NCI-H2171 treated with DMSO at 0.1 percent for 48 hours (cell line): Measurements from ENCODE around the gene EXOG.
"Not testable (repeated sequence)": the region's sequence is repeated elsewhere in the genome, so short reads cannot be mapped to it uniquely, and the experiment has no call there.

Experiments used
- DNase-seq: peaks from one replicate; lab custom pipeline; 2025; lab: John Stamatoyannopoulos, UW

The EXOG gene

GRCh38 chr3:38563886-38564270 is 67.7 kb downstream of the EXOG start:
- no peak for DNase-seq

GRCh38 chr3:38564631-38565338 is 68.6 kb downstream of the EXOG start:
- no peak for DNase-seq

GRCh38 chr3:38565339-38566214 is 69.4 kb downstream of the EXOG start:
- no peak for DNase-seq

- DNase-seq, result no peak
Measured at GRCh38 chr3:38566215-38566528, 70.0 kb downstream of the EXOG start.

GRCh38 chr3:38566794-38567193 is 70.7 kb downstream of the EXOG start:
- not testable (repeated sequence) for DNase-seq

GRCh38 chr3:38567498-38567897 is 71.4 kb downstream of the EXOG start:
- no peak for DNase-seq

GRCh38 chr3:38573111-38573510 is 77.0 kb downstream of the EXOG start:
- DNase-seq, result no peak

- DNase-seq, result no peak
Measured at GRCh38 chr3:38573556-38573955, 77.4 kb downstream of the EXOG start.

- DNase-seq, result no peak
Measured at GRCh38 chr3:38574411-38575278, 78.5 kb downstream of the EXOG start.

- no peak for DNase-seq
Measured at GRCh38 chr3:38575279-38575843, 79.2 kb downstream of the EXOG start.
